CD4-positive, alpha-beta T cell treated with Interleukin-12 subunit alpha and Interleukin-12 subunit beta, for 1 hour (primary cell): Measurements from ENCODE around the gene LITAFD.

Source experiments
- DNase-seq: peaks from one replicate; pipeline ENCODE4 v3.0.0-alpha.2; 2020

Gene LITAFD

GRCh38 chr16:8924214-8924613, 42.1 kb downstream of the LITAFD start:
- no peak for DNase-seq

GRCh38 chr16:8925455-8925854, 43.3 kb downstream of the LITAFD start:
- no peak for DNase-seq

- no peak for DNase-seq
These were observed 44.7 kb downstream of the LITAFD start for GRCh38 chr16:8926827-8927226.

GRCh38 chr16:8928467-8928957, 46.4 kb downstream of the LITAFD start:
- DNase-seq: no peak

- no peak for DNase-seq
These were observed 47.1 kb downstream of the LITAFD start for GRCh38 chr16:8929086-8929748.

- peak; percentile 58 for DNase-seq
These were observed 49.7 kb downstream of the LITAFD start for GRCh38 chr16:8931859-8932258.

- DNase-seq: no peak
These were observed 52.5 kb downstream of the LITAFD start for GRCh38 chr16:8934601-8935000.
